Astrocyte of the hippocampus (primary cell): ENCODE measurements around the gene ABCC5.

Experiments
- DNase-seq: peaks from one replicate; pipeline ENCODE4 v3.0.0; 2011; ENCODE audit warnings: low read depth, low spot score

Gene ABCC5

DNA sequence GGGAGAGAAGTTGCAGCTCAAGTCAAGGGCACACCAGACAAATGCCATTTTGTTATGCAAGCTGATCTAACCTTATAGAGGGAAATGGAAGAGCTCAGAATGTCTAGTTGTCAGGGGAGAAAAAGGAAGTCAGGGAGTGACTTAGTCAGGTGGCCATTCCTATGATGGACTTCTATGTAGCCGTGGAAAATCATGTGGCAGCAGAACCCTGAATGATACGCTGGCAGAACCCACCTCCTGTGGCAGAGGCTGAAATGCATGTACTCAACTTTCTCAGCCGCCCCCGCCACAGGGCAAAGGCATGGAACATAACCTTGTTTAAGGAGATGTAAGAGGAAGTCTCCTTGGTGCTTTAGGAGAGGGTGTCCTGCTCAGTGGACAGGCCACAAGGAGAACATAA, 95.3 kb downstream of the ABCC5 start:
- DNase-seq, result no peak

DNA sequence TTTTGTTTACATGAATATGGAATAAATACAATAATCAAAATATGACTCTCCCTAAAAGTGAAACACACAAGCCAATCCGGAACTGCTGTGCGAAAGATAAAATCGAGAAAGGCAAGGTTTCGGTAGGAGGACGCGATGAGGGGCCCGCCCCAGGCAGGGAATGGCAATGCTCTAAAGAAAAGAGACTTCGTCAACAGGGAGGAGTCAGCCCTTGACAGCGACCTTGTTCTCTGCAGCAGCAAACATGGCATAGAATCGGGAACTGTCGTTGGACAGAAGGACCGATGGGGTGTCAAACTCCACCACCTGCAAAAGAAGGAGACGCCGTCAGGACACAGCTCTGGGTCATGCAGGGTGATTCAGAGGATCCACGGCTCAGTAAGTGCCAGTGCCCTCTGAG, 96.6 kb downstream of the ABCC5 start:
- DNase-seq, result no peak

DNA sequence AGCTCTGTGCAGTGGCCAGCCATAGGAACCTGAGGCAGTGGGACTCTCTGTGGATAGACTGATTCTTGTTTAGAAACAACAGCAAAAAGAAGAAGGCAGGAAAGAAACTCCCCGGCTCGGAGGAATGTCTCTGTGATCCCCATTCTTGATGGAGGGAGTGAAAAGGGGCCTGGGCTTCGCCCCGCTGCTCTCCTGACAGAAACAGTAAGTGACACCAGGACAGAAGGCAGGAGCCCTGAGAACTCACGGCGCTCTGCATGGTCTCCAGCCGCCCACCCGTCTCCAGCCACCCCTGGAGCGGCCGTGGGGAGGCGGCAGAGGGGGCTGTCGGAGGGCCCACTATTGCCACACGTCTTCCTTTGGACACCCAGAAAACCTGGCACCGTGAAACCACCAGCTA, 97.3 kb downstream of the ABCC5 start:
- DNase-seq, result no peak

DNA sequence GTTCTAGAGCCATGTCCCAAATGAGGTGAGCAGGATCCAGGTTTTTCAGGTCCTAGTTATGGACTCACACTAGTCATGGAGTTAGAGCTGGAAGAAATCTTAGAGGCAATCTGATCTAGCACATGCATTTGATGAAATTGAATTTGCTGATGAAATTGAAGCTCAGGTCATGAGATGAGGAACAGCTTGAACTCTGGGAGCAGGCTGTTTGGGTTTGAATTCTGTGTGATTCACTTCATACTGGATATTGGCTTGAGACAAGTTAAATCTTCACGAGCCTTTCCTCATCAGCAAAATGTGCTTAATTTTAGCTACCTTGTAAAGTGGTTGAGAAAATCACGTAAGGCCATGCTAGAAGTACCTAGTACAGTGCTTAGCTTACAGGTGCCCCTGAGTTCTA, 99.5 kb downstream of the ABCC5 start:
- DNase-seq, result no peak

DNA sequence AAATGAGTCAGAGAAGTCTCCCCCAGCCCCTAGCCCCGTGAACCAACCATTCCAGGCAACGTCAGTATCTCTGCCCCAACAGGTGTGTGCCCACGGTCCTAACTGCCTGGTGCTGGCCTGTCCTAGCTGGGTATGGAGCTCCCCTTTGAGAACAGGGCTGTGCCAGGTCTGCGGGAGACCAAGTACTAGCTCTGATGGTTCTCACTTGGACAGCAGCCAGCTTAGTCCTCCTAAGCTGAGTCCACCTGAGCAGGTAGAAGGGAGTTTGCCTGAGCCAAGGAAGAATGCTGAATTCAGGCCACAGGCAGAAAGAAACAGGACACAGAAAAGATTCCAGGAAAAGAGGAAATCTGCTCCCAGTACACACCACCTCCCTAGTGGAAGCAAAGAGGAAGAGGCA, 99.9 kb downstream of the ABCC5 start:
- no peak for DNase-seq

DNA sequence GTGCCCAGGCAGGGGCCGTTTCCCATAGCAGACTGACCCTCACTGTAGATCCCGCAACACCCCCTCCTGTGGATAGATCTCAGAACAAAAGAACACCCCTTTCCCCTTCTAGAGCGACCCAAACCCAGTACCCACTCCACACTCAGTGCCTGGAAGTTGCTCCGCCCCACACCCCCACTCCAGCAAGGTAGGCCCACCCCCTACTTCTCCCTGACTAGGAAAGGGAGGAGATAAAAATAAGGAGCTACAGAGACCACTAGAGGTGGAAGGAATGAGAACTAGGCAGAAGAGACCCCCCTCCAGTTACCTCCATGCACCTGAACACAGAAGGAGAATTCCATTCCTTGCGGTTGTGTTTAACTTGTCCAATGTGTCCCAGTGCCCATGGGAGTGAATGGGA, 102.8 kb downstream of the ABCC5 start:
- DNase-seq, result no peak

DNA sequence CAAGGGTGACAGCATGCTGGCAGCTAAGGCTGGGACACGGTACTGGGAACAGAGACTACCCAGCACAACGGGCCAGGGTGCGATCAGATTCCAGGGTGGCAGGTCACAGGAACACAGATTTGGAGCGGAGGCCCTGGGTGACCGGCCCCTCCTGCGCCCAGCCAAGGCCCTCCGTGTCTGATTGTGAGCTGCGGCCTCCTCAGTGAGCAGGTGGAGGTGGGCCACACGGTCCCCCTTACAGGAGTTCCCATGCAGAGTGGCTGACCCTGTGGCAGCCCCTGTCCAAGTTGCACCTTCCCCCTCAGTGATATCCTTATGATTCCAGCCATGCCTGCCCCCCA, 104.1 kb downstream of the ABCC5 start:
- no peak for DNase-seq

DNA sequence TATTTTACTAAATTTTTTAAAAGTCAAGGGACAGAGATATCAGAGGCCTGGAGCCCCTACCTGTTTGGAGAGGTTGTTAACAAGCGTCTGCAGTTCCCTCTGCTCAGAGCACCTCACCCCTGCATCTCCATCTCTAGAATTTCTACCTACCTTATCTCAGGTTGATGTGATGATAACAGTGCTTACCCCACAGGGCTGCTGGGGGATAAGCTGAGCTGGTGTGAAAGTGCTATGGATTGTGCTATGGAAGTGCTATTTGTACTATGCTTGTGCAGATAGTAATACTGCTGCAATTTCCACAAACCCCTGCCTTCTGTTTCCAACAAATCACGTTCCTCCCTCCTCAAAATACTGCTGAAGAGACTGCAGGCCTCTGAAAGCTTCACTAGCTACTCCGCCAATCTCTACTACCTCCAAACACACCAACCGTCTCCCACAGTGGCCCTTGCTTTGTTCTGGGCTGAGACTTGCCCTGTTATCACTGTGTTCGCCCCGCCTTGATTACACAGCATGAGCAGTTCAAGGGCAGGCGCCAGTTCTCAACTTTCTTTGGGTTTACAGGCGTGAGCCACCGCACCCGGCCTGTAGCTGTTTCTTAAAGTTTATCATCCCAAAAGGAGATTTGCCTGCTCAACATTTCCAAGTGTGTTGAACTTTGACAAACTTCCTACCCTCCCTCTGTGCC, 104.6 kb downstream of the ABCC5 start:
- no peak for DNase-seq

DNA sequence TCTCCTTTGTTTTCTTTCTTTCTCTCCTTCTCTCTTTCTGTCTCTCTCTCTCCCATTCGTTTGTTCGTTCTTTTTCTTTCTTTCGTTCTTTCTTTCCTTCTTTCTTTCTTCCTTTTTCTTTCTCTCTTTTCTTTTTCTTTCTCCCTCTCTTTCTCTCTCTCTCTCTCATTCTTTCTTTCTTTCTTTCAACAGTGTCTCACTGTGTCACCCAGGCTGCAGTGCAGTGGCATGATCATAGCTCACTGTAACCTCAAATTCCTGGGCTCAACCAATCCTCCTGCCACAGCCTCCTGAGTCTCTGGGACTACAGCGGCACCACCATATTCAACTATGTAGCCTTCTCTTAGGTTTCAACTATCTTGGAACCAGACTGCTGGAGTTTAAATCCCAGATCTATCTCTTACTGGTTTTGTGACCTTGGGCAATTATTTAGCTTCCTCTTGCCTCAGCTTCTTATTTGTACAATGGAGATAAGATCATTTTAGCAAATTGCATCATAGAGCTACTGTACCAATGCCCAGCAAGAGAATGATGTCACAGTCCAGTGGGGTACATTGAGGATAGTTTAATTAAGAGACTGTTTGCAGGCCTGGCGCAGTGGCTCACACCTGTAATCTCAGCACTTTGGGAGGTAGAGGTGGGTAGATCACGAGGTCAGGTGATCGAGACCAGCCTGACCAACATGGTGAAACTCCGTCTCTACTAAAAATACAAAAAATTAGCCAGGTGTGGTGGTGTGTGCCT, 105.7 kb downstream of the ABCC5 start:
- DNase-seq, result no peak

DNA sequence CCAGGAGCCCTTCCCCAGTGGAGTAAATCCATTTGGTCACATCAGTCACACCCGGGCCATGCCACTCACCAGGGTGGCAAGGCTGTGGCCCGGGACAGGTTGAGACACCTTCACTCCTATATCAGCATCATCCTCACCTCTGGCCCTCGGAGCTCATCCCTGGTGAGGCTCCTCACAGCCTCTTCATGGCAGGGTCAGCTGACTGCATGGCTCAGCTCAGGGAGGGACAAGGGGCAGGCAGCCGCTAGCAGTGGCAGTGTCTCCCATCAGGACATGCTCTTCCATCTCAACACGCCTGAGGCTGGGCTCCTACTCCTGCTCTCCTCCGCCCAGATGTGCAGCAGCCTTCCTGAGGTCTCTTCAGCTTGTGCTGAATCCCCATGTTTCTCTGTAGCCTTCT, 106.6 kb downstream of the ABCC5 start:
- no peak for DNase-seq

DNA sequence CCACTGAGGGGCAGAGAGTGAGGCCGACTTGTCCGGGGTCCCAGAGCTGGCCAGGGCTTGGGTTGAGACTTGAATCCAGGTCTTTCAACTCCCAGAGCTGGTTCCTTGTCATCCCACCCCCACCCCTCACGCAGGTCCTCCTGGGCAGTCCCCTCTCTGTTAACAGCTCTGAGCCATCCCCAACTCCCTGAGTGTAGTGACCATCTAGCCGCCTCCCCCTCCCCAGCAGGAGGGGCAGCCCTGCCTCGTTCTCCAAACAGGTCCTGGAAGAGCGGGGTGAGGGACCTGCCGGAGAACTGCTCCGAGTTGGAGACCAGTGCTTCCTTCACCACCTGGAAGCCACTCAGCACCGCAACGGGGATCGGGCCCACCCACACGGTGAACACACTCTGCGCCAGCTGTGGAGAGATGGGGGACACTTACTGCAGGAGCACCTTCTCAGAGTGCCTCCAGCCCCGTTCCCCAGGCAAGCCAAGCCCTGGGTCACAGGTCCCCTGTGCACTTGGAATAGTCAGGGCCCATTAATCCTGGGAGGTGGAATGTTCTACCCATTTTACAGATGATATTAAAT, 108.6 kb downstream of the ABCC5 start:
- no peak for DNase-seq

DNA sequence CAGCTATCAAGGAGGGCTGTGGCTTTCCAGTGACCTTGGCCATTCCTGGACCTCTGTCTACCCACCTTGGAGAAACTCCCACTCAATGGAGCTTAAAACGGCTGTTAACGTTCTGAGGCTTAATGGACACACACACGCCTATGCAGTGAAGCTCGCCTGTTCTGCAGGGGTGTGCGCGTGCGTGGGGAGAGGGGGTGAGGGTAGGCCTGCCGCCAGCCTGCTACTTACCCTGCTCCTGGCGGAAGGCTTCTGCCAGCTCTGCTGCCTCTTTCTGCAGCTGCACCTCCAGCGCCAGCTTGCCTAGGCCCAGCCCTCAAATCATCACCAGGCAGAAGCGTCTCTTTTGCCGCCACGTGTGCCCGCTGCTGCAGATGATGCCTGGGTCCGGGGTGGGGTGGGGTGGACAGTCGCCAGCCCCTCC, 109.8 kb downstream of the ABCC5 start:
- no peak for DNase-seq

DNA sequence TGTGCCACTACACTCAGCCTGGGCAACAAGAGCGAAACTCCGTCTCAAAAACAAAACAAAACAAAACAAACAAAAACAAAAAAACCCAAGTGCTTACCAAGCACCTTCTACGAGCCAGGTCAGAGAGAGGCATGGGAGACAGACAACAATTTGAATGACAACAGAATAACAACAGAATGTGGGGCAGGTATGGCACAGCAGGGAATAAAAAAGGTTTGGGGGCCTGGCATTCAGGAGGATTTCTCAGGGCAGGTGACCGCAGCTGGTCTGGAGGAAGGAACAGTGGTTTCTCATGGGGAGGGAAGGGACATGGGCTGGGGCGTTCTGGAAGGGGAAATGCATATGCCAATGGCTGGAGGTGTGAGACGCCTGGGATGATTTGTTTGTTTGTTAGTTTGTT, 110.5 kb downstream of the ABCC5 start:
- no peak for DNase-seq

DNA sequence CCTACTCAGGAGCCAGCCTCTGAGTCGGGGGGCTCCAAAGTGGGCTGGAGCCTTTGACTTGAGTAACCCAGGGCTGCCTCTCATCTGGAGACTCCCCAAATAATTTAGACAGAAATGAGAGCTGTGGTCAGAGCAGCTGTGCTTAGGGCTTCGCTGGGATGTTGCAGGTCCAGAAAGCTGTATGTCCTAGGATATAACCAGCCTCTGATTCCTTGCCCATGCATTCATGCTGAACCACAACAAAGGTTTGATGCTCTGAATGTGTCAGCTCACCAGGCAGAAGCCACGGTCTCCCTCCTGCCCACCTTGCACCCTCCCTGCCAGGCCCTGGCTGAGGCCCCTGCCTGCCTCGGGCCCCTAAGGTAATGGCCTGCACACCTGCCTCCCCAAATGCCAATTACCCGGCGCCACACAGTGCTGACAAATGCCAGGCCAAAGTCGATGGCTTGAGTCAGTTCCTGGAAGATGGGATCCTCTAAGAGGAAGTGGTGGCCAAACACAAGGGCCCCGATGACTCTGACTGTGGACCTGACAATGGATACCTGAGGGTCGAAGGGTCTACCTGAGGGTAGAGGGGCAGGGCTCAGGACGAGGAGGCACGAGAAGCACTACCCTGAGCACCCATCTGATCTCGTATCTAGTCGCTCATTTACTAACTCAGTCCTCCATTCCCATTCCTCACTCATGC, 111.3 kb downstream of the ABCC5 start:
- DNase-seq, result no peak

DNA sequence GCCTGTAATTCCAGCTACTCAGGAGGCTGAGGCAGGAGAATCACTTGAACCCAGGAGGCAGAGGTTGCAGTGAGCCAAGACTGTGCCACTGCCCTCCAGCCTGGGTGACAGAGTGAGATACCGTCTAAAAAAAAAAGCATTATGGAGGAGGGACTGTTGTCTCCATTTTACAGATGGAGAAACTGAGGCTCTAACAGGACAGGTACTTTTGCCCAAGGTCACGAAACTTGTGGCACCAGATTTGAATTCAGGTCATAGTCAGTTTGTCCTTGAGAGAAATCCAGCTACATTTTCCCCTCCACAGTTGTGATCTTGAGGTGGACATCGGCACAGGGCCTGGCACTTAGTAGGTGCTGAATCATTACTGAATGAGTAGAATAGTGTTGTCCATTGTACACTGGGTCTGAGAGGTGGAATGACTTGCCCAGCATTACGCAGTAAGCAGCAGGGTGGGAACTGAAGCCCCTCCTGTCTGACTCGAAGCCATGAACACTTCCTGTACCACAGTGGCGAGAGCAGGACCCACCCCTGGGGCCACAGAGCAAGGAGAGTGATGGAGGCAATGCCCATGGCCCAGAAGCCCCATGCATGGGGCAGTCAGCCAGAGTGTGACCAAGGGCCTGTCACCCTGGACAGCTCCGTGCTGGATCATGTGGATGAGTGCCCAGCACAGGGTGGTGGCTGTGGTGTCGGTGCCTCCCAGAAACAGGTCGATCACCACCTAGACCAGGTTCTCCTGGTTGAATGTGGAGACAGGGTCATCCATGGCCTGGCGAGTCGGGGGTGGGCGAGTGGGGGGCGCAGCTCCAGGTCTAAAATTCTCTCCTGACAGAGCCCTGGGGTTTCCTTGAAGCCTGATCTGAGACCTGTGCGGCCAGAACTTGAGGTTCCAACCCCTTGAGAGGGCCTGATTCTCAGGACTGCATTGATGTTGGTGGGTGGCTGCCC, 112.6 kb downstream of the ABCC5 start:
- no peak for DNase-seq

DNA sequence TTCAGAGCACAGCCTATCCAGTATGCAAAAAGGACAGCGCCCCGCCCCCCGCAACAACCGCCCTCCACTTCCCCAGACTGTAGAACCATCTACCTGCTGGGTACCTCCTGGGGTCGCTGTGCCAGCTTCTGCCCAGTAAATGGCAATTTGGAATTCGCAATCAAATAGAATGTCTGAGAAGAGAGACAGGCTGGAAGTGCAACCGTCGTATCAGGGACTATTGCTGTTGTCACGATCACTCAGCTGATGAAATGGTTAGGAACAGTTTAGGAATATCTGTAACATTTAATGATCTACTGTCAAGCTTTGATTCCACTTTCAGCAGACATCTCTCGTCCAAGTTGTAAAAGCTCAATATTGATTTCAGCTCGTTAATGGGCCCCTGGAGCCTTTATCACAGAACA, 119.7 kb downstream of the ABCC5 start:
- no peak for DNase-seq

DNA sequence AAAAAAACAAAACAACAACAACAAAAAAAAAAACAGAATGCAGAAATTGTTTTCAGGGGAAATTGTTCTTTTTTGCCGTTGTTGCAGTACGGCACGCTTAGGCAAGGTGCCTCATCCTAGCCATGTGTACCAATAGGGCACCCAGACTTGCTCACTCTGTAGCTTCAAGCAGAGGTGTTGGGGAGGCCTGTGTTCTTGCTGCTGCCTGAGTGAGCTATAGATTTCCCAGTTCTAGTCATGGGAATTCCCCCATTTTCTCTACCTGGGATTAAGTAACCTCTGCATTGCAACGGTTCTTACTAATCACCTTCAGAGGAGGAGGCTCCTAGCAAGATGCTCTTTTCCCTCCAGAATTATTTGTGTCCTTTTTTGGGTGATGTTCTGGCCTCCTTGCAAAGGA, 120.1 kb downstream of the ABCC5 start:
- no peak for DNase-seq

DNA sequence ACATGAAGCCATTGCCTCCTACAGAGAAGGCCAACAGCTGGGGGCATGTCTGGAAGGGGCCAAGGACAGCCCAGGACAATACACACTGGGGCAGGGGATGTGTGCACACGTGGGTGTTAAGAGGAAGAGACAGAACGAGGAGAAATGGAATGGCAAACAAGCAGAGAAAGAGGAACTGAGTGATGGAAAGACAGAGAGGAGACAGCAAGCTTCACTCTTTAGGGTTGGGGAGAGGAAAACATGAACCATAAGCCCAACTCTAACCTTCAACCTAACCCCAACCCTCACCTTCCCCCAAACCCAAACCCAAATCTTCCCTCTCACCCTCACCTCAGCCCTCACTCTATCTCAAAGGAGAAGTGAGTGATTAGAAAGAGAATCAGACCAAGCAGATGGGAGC, 121.1 kb downstream of the ABCC5 start:
- no peak for DNase-seq

DNA sequence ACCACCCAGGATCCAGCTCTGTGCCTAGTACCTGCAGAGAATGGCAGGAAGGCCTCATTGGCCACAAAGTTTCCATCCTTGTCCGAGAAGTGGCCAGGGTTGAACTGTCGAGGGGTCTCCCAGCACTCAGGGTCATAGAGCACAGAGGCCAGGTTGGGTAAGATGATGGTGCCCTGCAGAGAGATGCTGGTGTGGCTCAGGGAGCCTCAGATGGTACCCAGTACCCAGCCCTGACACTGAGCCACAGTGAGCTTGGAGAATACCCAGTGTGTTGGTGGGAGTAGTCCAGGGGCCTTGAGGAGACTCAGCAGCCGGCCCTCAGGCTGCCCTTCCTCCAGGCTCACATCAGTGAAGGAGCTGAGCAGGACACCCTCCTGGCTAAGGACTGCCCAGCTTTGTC, 121.5 kb downstream of the ABCC5 start:
- no peak for DNase-seq

DNA sequence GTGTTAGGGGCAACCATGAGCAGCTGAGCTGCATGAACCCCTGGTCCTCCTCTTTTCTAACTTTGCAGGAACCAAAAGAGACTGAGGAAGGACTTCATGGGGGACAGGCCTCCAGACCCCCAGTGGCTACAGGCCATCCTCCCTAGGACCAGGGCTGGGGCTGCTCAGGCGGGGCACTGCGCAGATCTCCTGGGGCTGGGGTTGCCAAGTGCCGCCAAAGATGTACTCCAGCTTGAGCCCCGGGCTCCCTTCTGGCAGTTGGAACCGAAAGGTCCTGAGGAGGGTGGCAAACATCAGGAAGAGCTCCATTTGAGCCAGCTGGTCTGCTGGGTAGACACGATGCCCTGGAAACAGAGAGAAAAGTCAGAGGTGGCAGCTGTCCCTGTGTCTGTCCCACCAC, 121.9 kb downstream of the ABCC5 start:
- no peak for DNase-seq

DNA sequence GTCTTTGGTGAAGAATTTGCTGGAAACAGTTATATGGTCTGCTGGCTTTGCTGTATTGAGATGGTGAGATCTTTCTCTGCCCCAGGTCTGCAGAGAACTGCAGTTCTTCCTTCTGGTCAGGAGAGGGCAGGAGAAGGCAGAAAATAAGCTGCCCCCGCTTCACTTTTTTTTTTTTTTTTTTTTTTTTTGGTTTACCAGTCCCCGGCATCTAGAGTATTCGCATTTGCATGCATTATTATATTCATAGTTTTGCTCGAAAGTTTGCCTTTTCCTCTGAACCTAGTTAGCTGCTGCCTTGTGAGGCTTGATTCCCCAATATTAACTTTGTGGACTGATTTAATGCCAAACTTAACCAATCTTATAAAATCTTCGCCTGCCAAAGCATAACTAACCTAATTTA, 122.4 kb downstream of the ABCC5 start:
- DNase-seq, result peak; percentile 72
